Heart right ventricle (tissue), 16 donors: ENCODE data around the gene STX17. TPM values are rescaled to one million over a fixed set of nuclear protein-coding genes. Genes with fewer than 3 reads are reported as not detected.

Experiments
- ATAC-seq, 8 donors: fragments of 200-7000 bp; cut with Tn5 transposase; one replicate each; pipeline ENCODE4 v1.9.1; 2020; ENCODE audit warnings: mild to moderate bottlenecking in 8 of 8, moderate library complexity in 8 of 8, moderate number of reproducible peaks in 1 of 8
- DNase-seq, 2 donors: peaks; one replicate each; pipeline ENCODE4 v3.0.0-alpha.2; 2020
- H3K27ac ChIP-seq, 10 donors: fragments of 200-600 bp; sonication (generic) in 2 of 10; one replicate each; pipeline versions ENCODE4 v1.5.0 to v1.8.0; 2020 to 2022; ENCODE audit warnings: mild to moderate bottlenecking in 3 of 10
- H3K27me3 ChIP-seq, 7 donors: fragments of 200-600 bp; one replicate each; pipeline ENCODE4 v1.8.0; 2021 to 2022; ENCODE audit warnings: mild to moderate bottlenecking in 2 of 7
- H3K36me3 ChIP-seq, 9 donors: fragments of 200-600 bp; sonication (generic) in 1 of 9; one replicate each; pipeline versions ENCODE4 v1.5.0 to v1.8.0; 2020 to 2022; ENCODE audit warnings: mild to moderate bottlenecking in 2 of 9
- H3K4me1 ChIP-seq, 9 donors: fragments of 200-600 bp; sonication (generic) in 1 of 9; one replicate each; pipeline versions ENCODE4 v1.5.0 to v1.8.0; 2020 to 2022; ENCODE audit warnings: mild to moderate bottlenecking in 4 of 9
- H3K4me3 ChIP-seq, 10 donors: fragments of 200-600 bp; sonication (generic) in 2 of 10; one replicate each; pipeline versions ENCODE4 v1.5.0 to v1.8.0; 2020 to 2022; ENCODE audit warnings: mild to moderate bottlenecking in 7 of 10, moderate library complexity in 2 of 10
- H3K9me3 ChIP-seq, 11 donors: fragments of 200-600 bp in 10 of 11; sonication (generic) in 2 of 11; one replicate each; pipeline versions ENCODE4 v1.5.0 to v1.8.0; 2013 to 2022; ENCODE audit warnings: mild to moderate bottlenecking in 2 of 11, control low read depth in 1 of 11, moderate library complexity in 1 of 11
- WGBS, 2 donors: extraction: QIAGEN DNeasy Blood & Tissue Kit; methylation state at CpG; one replicate each; pipeline ENCODE4 v1.1.7; 2013; ENCODE audit warnings: inconsistent platforms in 1 of 2; 5-methylcytosine and 5-hydroxymethylcytosine counted together
- intact Hi-C, 10 donors: fragments of 100-400 bp; cut with DNase I; formaldehyde crosslinking; loops; one replicate each; pipeline versions ENCODE4 v1.11.1 to v1.14.2; 2022
- polyA plus RNA-seq, 2 donors: library from polyadenylated mRNA; stranded (reverse); fragments of 200-250 nt; gene quantifications; one replicate each; pipeline ENCODE4 v1.2.3, GENCODE V29; 2013
- total RNA-seq, 10 donors: library from RNA; stranded (reverse); fragmentation: NEBNext Ultra II Directional in 3 of 10; extraction: Animal tissue kit (Norgen Biotek cat#: 25700) in 3 of 10; gene quantifications; one replicate each; pipeline versions ENCODE4 v1.2.1 to v1.2.4, GENCODE V29; 2021 to 2023
- TF ChIP-seq, protein P1 (sequence below), 9 donors: fragments of 200-600 bp; sonication (generic) in 2 of 9; IDR thresholded peaks; one replicate each; pipeline versions ENCODE4 v1.5.0 to v1.8.0; 2021 to 2022; ENCODE audit warnings: antibody characterized with exemption in 9 of 9, mild to moderate bottlenecking in 5 of 9, moderate library complexity in 1 of 9
- donor health status: Arrhythmogenic right ventricular cardiomyopathy.
- donor health status: ischemic (EF 13 %, LVEDD 7.1; RV severe dilation, severe dysfunction).
- donor health status: healthy with polysubstance abuse.
- donor health status: DM: no; HTN: yes; CAD: no.
- donor health status: DM: no; HTN: no; CAD: no.
- donor health status: ischemic (EF 25% LVEDD 6.9; RV normal size, moderate dysfunction).
- donor health status: ischemic (EF 25% LVEDD 5.7; RV mildly dilated, moderate dysfunction).
- donor health status: healthy.
- donor health status: DM: yes; HTN: yes; CAD: no.
- donor health status: Ischemic cardiomyopathy.
- donor health status: ischemic (EF 35%, LVEDD 5.7; RV mildly dilated, moderate dysfunction).
- donor health status: nonischemic (EF 11% LVEDD 7.7; RV severe dilation, severe dysfunction).
- donor health status: DM: yes; HTN: yes; CAD: no.
- donor health status: PGD.
- donor health status: ischemic (EF 29% LVEDD 5.4; RV normal size, mild dysfunction).
- donor health status: nonischemic (EF 23%, LVEDD 6.1; RV moderate dilation, normal function).

The STX17 gene
- total and polyA plus RNA-seq, 12 donors = 4.1 to 31.1 (median 23.5) TPM

DNA sequence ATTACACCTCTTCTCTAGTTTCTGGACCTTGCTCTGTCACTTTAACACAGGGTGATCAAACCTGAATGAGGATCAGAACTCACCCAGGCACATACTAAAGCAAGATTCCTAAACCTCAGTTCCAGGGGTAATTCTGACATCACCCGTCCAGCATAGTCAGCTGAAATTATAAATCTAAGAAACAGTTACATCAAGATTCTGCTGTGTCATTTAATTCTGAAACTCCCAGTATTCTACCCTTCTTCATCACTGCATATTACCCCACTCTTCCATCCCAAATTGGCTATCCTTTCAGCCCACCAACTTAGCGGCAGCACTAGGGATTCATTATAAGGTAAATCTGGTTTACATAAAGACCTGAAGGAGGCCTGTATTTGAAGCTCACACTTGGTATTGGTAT lies 64.0 kb downstream of the STX17 start:
- ATAC-seq (no peak), DNase-seq (no peak)
- intact Hi-C loops = no loop called here
- no peaks in the 10 kb centered on the region for H3K4me1 ChIP-seq
- peaks cover 0 to 76% (median 7%) of the 10 kb centered on the region in 9 donors for H3K36me3 ChIP-seq
- 99 to 100% methylated on average over 2 of the region's 2 CpGs for WGBS, 2 donors
- TF ChIP-seq, protein P1, sequence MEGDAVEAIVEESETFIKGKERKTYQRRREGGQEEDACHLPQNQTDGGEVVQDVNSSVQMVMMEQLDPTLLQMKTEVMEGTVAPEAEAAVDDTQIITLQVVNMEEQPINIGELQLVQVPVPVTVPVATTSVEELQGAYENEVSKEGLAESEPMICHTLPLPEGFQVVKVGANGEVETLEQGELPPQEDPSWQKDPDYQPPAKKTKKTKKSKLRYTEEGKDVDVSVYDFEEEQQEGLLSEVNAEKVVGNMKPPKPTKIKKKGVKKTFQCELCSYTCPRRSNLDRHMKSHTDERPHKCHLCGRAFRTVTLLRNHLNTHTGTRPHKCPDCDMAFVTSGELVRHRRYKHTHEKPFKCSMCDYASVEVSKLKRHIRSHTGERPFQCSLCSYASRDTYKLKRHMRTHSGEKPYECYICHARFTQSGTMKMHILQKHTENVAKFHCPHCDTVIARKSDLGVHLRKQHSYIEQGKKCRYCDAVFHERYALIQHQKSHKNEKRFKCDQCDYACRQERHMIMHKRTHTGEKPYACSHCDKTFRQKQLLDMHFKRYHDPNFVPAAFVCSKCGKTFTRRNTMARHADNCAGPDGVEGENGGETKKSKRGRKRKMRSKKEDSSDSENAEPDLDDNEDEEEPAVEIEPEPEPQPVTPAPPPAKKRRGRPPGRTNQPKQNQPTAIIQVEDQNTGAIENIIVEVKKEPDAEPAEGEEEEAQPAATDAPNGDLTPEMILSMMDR (IDR thresholded peaks at IDR 0.05) = no peak
- H3K27ac ChIP-seq = no peak overlapping the region
- no peaks in the 10 kb centered on the region for H3K27me3 ChIP-seq
- no peak overlapping the region for H3K4me3 ChIP-seq
- no peaks in the 10 kb centered on the region for H3K9me3 ChIP-seq

- H3K4me1 ChIP-seq = no peaks in the 10 kb centered on the region
Observed at GRCh38 chr9:99971410-99971809, 65.0 kb downstream of the STX17 start.

DNA sequence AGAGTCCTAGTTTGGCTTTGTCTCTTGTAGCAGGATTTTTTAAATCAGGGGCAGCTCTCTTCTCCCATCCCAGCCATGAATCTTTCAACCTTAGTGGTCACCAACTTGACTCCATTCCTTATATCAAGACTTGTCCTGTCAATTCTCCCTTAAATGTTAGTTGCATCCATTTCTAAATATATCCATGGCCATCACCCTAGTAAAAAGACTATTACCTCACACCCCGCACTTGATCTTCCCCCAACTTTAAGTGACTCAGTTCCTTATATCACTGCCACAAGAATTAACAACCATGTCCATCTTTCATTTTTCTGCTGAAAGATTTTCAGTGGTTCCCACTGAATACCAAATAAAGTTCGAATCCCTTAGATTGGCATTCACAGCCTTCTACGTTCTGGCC lies 67.0 kb downstream of the STX17 start:
- no peaks in the 10 kb centered on the region for H3K9me3 ChIP-seq
- WGBS, 2 donors = 97% methylated on average over 3 of the region's 3 CpGs
- no peaks in the 10 kb centered on the region for H3K27me3 ChIP-seq
- DNase-seq (no peak), ATAC-seq (no peak)
- H3K27ac ChIP-seq = no peak overlapping the region
- H3K36me3 ChIP-seq = peaks cover 0 to 70% (median 4%) of the 10 kb centered on the region in 9 donors
- intact Hi-C loops = no loop called here
- H3K4me3 ChIP-seq = no peak overlapping the region
- TF ChIP-seq, protein P1 (IDR thresholded peaks at IDR 0.05) = no peak
- H3K4me1 ChIP-seq = no peaks in the 10 kb centered on the region

More at GRCh38 chr9:99971410-99971809, 65.0 kb downstream of the STX17 start:
- Histone ChIP-seq H3K9me3 (no peaks in the 10 kb centered on the region), H3K27ac (no peak overlapping the region), H3K4me3 (no peak overlapping the region), H3K27me3 (no peaks in the 10 kb centered on the region), H3K36me3 (peaks cover 0 to 76% (median 7%) of the 10 kb centered on the region in 9 donors)
- TF ChIP-seq, protein P1 (IDR thresholded peaks at IDR 0.05) = no peak
- ATAC-seq (no peak), DNase-seq (no peak)
- intact Hi-C loops = no loop called here

GRCh38 chr9:99977033-99977792 lies 70.8 kb downstream of the STX17 start:
- intact Hi-C loops = no loop called here
- ATAC-seq = no peak
- TF ChIP-seq, protein P1 (IDR thresholded peaks at IDR 0.05) = no peak
- Histone ChIP-seq H3K9me3 (no peaks in the 10 kb centered on the region), H3K27me3 (no peaks in the 10 kb centered on the region), H3K27ac (no peak overlapping the region), H3K36me3 (peaks cover 0 to 49% (median 0%) of the 10 kb centered on the region in 9 donors), H3K4me3 (no peak overlapping the region), H3K4me1 (peaks cover 0 to 5% (median 0%) of the 10 kb centered on the region in 9 donors)
- 89 to 93% methylated on average over 3 of the region's 3 CpGs for WGBS, 2 donors
- DNase-seq = no peak
